IgD-negative memory B cell (primary cell): ENCODE results near the gene DIP2B. TPM values are rescaled to one million over a fixed set of nuclear protein-coding genes. Genes with fewer than 3 reads are reported as not detected.
A peak's percentile ranks its signal among the peaks of the same experiment; 100 is the strongest.

Source experiments
- H3K27ac Mint-ChIP-seq, 3 donors: one replicate each; pipeline ENCODE4 v1.8.0; 2020 to 2022; ENCODE audit warnings: mild to moderate bottlenecking in 3 of 3, mixed read lengths in 3 of 3, moderate library complexity in 1 of 3
- H3K27me3 Mint-ChIP-seq: one replicate; pipeline ENCODE4 v1.8.0; 2021; ENCODE audit warnings: mixed read lengths
- H3K36me3 Mint-ChIP-seq: one replicate; pipeline ENCODE4 v1.8.0; 2020; ENCODE audit warnings: mild to moderate bottlenecking, mixed read lengths
- H3K4me1 Mint-ChIP-seq, 3 donors: one replicate each; pipeline ENCODE4 v1.8.0; 2020 to 2022; ENCODE audit warnings: mixed read lengths in 3 of 3, mild to moderate bottlenecking in 1 of 3
- H3K4me3 Mint-ChIP-seq, 4 donors: one replicate each; pipeline ENCODE4 v1.8.0; 2020 to 2022; ENCODE audit warnings: mild to moderate bottlenecking in 4 of 4, mixed read lengths in 4 of 4, moderate library complexity in 3 of 4
- H3K9me3 Mint-ChIP-seq, 3 donors: one replicate each; pipeline ENCODE4 v1.8.0; 2020 to 2021; ENCODE audit warnings: mixed read lengths in 3 of 3, mild to moderate bottlenecking in 1 of 3
- polyA plus RNA-seq: library from polyadenylated mRNA; unstranded; fragments of 300-500 nt; fragmentation: Illumina TruSeq; gene quantifications from one replicate; pipeline ENCODE4 v1.2.3, GENCODE V29; 2021

Gene DIP2B
- polyA plus RNA-seq, 1 donor from 2014 or later, result 16.4 TPM

GRCh38 chr12:50568338-50569091 lies 63.7 kb downstream of the DIP2B start:
- H3K4me1 Mint-ChIP-seq, result peaks cover 44 to 63% (median 56%) of the 10 kb centered on the region in 3 donors

GRCh38 chr12:50569321-50569720 lies 64.5 kb downstream of the DIP2B start:
- H3K4me1 Mint-ChIP-seq, result peaks cover 40 to 61% (median 53%) of the 10 kb centered on the region in 3 donors
- peaks cover 5% of the 10 kb centered on the region for H3K36me3 Mint-ChIP-seq
- no peak overlapping the region for H3K4me3 Mint-ChIP-seq
- no peaks in the 10 kb centered on the region for H3K27me3 Mint-ChIP-seq
- H3K27ac Mint-ChIP-seq, result peak overlapping the region in 1 of 3 donors; percentile 39
- H3K9me3 Mint-ChIP-seq, result no peaks in the 10 kb centered on the region

More at GRCh38 chr12:50568338-50569091, 63.7 kb downstream of the DIP2B start:
- Mint-ChIP-seq H3K4me3 (peak overlapping the region in 1 of 4 donors; percentile 75), H3K27ac (peak overlapping the region in 1 of 3 donors; percentile 76), H3K9me3 (no peaks in the 10 kb centered on the region), H3K27me3 (no peaks in the 10 kb centered on the region), H3K36me3 (peaks cover 5% of the 10 kb centered on the region)

- Mint-ChIP-seq H3K27ac (no peak overlapping the region), H3K4me1 (peaks cover 35 to 61% (median 51%) of the 10 kb centered on the region in 3 donors), H3K36me3 (peaks cover 5% of the 10 kb centered on the region)
Observed at GRCh38 chr12:50569876-50570275, 65.1 kb downstream of the DIP2B start.

GRCh38 chr12:50571786-50572185 lies 67.0 kb downstream of the DIP2B start:
- H3K36me3 Mint-ChIP-seq, result peaks cover 7% of the 10 kb centered on the region
- no peak overlapping the region for H3K27ac Mint-ChIP-seq
- no peak overlapping the region for H3K4me3 Mint-ChIP-seq
- H3K27me3 Mint-ChIP-seq, result no peaks in the 10 kb centered on the region
- no peaks in the 10 kb centered on the region for H3K9me3 Mint-ChIP-seq
- H3K4me1 Mint-ChIP-seq, result peaks cover 31 to 56% (median 43%) of the 10 kb centered on the region in 3 donors

More at GRCh38 chr12:50569876-50570275, 65.1 kb downstream of the DIP2B start:
- H3K27me3 Mint-ChIP-seq, result no peaks in the 10 kb centered on the region
- no peaks in the 10 kb centered on the region for H3K9me3 Mint-ChIP-seq
- no peak overlapping the region for H3K4me3 Mint-ChIP-seq

- Mint-ChIP-seq H3K36me3 (peaks cover 7% of the 10 kb centered on the region), H3K4me1 (peaks cover 28 to 52% (median 38%) of the 10 kb centered on the region in 3 donors), H3K27me3 (no peaks in the 10 kb centered on the region), H3K27ac (no peak overlapping the region), H3K4me3 (peak overlapping the region in 1 of 4 donors; percentile 10), H3K9me3 (no peaks in the 10 kb centered on the region)
Observed at GRCh38 chr12:50572287-50572686, 67.5 kb downstream of the DIP2B start.

GRCh38 chr12:50572760-50573159 lies 68.0 kb downstream of the DIP2B start:
- H3K36me3 Mint-ChIP-seq, result peaks cover 7% of the 10 kb centered on the region
- peaks cover 25 to 49% (median 37%) of the 10 kb centered on the region in 3 donors for H3K4me1 Mint-ChIP-seq

GRCh38 chr12:50573271-50573670 lies 68.5 kb downstream of the DIP2B start:
- peaks cover 7% of the 10 kb centered on the region for H3K36me3 Mint-ChIP-seq
- H3K4me1 Mint-ChIP-seq, result peaks cover 23 to 45% (median 34%) of the 10 kb centered on the region in 3 donors
- H3K9me3 Mint-ChIP-seq, result no peaks in the 10 kb centered on the region
- H3K27ac Mint-ChIP-seq, result peak overlapping the region in 1 of 3 donors; percentile 1
- H3K4me3 Mint-ChIP-seq, result peak overlapping the region in 1 of 4 donors; percentile 66
- H3K27me3 Mint-ChIP-seq, result no peaks in the 10 kb centered on the region

More at GRCh38 chr12:50572760-50573159, 68.0 kb downstream of the DIP2B start:
- no peaks in the 10 kb centered on the region for H3K9me3 Mint-ChIP-seq
- H3K27ac Mint-ChIP-seq, result no peak overlapping the region
- no peaks in the 10 kb centered on the region for H3K27me3 Mint-ChIP-seq
- peak overlapping the region in 1 of 4 donors; percentile 10 for H3K4me3 Mint-ChIP-seq

- H3K9me3 Mint-ChIP-seq, result no peaks in the 10 kb centered on the region
- H3K36me3 Mint-ChIP-seq, result peaks cover 7% of the 10 kb centered on the region
- H3K27me3 Mint-ChIP-seq, result no peaks in the 10 kb centered on the region
- H3K4me1 Mint-ChIP-seq, result peaks cover 21 to 41% (median 33%) of the 10 kb centered on the region in 3 donors
- H3K4me3 Mint-ChIP-seq, result no peak overlapping the region
- H3K27ac Mint-ChIP-seq, result peak overlapping the region; percentile 7 to 51 (median 31)
Observed at GRCh38 chr12:50574601-50575348, 70.0 kb downstream of the DIP2B start.

- peaks cover 17 to 20% (median 19%) of the 10 kb centered on the region in 3 donors for H3K4me1 Mint-ChIP-seq
- H3K36me3 Mint-ChIP-seq, result peaks cover 2% of the 10 kb centered on the region
- peak overlapping the region in 2 of 3 donors; percentile 3 to 33 for H3K27ac Mint-ChIP-seq
- H3K9me3 Mint-ChIP-seq, result no peaks in the 10 kb centered on the region
- H3K4me3 Mint-ChIP-seq, result peak overlapping the region in 1 of 4 donors; percentile 36
- no peaks in the 10 kb centered on the region for H3K27me3 Mint-ChIP-seq
Observed at GRCh38 chr12:50579757-50580267, 75.0 kb downstream of the DIP2B start.

GRCh38 chr12:50580436-50580835 lies 75.7 kb downstream of the DIP2B start:
- no peaks in the 10 kb centered on the region for H3K36me3 Mint-ChIP-seq
- H3K4me1 Mint-ChIP-seq, result peaks cover 12 to 17% (median 16%) of the 10 kb centered on the region in 3 donors
- H3K27ac Mint-ChIP-seq, result no peak overlapping the region
- H3K9me3 Mint-ChIP-seq, result no peaks in the 10 kb centered on the region
- H3K4me3 Mint-ChIP-seq, result peak overlapping the region in 1 of 4 donors; percentile 59
- no peaks in the 10 kb centered on the region for H3K27me3 Mint-ChIP-seq

- Mint-ChIP-seq H3K36me3 (no peaks in the 10 kb centered on the region), H3K27me3 (no peaks in the 10 kb centered on the region), H3K4me3 (no peak overlapping the region), H3K4me1 (peaks cover 12 to 17% (median 16%) of the 10 kb centered on the region in 3 donors), H3K9me3 (no peaks in the 10 kb centered on the region), H3K27ac (peak overlapping the region in 1 of 3 donors; percentile 35)
Observed at GRCh38 chr12:50581226-50582184, 76.7 kb downstream of the DIP2B start.

- H3K27ac Mint-ChIP-seq, result no peak overlapping the region
- no peaks in the 10 kb centered on the region for H3K9me3 Mint-ChIP-seq
- H3K4me3 Mint-ChIP-seq, result no peak overlapping the region
- H3K4me1 Mint-ChIP-seq, result peaks cover 12 to 25% (median 21%) of the 10 kb centered on the region in 3 donors
- H3K27me3 Mint-ChIP-seq, result no peaks in the 10 kb centered on the region
- no peaks in the 10 kb centered on the region for H3K36me3 Mint-ChIP-seq
Observed at GRCh38 chr12:50584135-50584534, 79.3 kb downstream of the DIP2B start.

- Mint-ChIP-seq H3K27me3 (no peaks in the 10 kb centered on the region), H3K4me1 (peaks cover 10 to 19% (median 12%) of the 10 kb centered on the region in 3 donors), H3K27ac (peak overlapping the region in 1 of 3 donors; percentile 59), H3K9me3 (no peaks in the 10 kb centered on the region), H3K4me3 (no peak overlapping the region), H3K36me3 (peaks cover 3% of the 10 kb centered on the region)
Observed at GRCh38 chr12:50589650-50590435, 85.1 kb downstream of the DIP2B start.
